ENCODE data around the gene EPHB1.

EPHB1 gene

GRCh38 chr3:134991472-134992010, 196.5 kb downstream of the EPHB1 start:
- Mint-ChIP-seq H3K9me3 (no peaks in the 10 kb centered on the region), H3K36me3 (ENCODE audit: low read depth) (no peaks in the 10 kb centered on the region), H3K27ac (peak overlapping the region in 2 of 3 experiments; percentile 13 to 89), H3K4me1 (peaks cover 28% of the 10 kb centered on the region), H3K27me3 (ENCODE audit: low read depth) (no peaks in the 10 kb centered on the region), H3K4me3 (no peak overlapping the region)
- TF ChIP-seq CTCF (IDR thresholded peaks at IDR 0.05; ENCODE audit: unreplicated experiment in 3 of 3) = no peak

DNA sequence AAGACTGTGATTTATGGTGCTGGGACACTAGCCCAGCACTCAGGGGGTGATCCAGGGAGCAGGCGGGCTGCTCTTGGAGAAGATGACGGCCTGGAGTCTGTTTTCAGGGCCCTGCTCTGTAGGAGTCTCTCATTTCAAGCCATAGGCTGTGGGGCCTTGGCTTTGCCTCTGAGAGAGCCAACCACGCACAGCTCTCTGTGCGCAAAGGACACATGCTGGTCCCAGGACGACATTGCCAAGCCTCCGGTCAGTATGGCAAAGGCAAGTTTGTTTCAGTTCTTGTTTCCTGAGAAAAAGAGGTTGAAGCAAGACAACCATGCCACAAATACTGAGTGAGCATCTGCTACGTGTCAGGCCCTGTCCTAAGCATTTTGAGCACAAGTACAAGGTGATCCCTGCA, 197.1 kb downstream of the EPHB1 start:
- Mint-ChIP-seq H3K4me1 (peaks cover 28% of the 10 kb centered on the region), H3K27ac (peak overlapping the region in 2 of 3 experiments; percentile 29 to 89), H3K27me3 (ENCODE audit: low read depth) (no peaks in the 10 kb centered on the region), H3K36me3 (ENCODE audit: low read depth) (no peaks in the 10 kb centered on the region), H3K9me3 (no peaks in the 10 kb centered on the region), H3K4me3 (no peak overlapping the region)
- TF ChIP-seq CTCF (IDR thresholded peaks at IDR 0.05; ENCODE audit: unreplicated experiment in 3 of 3) = no peak

DNA sequence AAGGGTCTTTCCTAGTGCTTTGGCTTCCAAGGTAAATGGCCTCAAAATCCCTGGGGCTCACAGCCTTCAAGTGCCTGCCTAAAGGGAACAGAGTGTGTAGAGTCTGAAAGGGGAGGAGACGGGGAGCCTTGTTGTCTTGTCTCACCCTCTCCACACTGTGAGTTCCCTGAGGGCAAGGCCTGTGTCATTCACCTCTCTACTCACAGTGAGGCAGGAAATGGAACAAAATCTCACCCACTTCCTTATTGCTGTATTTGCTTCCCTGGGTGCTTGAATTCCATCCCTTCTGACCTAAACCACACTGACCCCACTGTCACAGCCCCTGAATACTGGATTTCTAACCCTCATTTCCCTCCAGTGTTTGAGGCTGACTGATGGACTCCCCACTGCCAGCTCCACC, 197.5 kb downstream of the EPHB1 start:
- H3K27ac Mint-ChIP-seq = peak overlapping the region in 2 of 3 experiments; percentile 88 to 89
- no peak overlapping the region for H3K4me3 Mint-ChIP-seq
- no peaks in the 10 kb centered on the region for H3K27me3 Mint-ChIP-seq (ENCODE audit: low read depth)
- H3K36me3 Mint-ChIP-seq (ENCODE audit: low read depth) = no peaks in the 10 kb centered on the region
- no peaks in the 10 kb centered on the region for H3K9me3 Mint-ChIP-seq
- H3K4me1 Mint-ChIP-seq = peaks cover 28% of the 10 kb centered on the region
- TF ChIP-seq CTCF (IDR thresholded peaks at IDR 0.05; ENCODE audit: unreplicated experiment in 3 of 3) = no peak

GRCh38 chr3:134993011-134993410, 198.0 kb downstream of the EPHB1 start:
- H3K27me3 Mint-ChIP-seq (ENCODE audit: low read depth) = no peaks in the 10 kb centered on the region
- no peaks in the 10 kb centered on the region for H3K36me3 Mint-ChIP-seq (ENCODE audit: low read depth)
- TF ChIP-seq CTCF (IDR thresholded peaks at IDR 0.05; ENCODE audit: unreplicated experiment in 3 of 3) = no peak
- H3K9me3 Mint-ChIP-seq = no peaks in the 10 kb centered on the region
- peaks cover 28% of the 10 kb centered on the region for H3K4me1 Mint-ChIP-seq
- H3K27ac Mint-ChIP-seq = peak overlapping the region in 2 of 3 experiments; percentile 88 to 89
- H3K4me3 Mint-ChIP-seq = no peak overlapping the region

DNA sequence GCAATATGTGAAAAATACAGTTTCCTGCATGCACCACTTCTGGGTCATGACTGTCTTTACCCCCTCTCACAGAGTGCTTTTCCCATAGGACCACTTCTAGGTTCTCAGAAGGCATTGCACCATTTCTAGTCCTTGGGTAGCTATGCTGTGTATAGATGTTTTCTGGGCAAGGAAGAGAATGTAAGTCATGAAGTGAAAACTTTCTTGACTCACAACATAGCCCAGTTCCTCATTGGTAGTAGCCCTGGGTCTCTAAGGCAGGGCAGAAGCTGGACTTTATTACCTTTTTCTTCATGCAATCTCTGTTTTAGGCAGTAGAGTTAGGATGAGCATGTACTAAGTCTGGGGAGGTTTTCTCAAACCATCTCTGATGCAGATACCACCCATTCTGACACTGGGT, 203.1 kb downstream of the EPHB1 start:
- H3K9me3 Mint-ChIP-seq = no peaks in the 10 kb centered on the region
- H3K27ac Mint-ChIP-seq = no peak overlapping the region
- H3K4me3 Mint-ChIP-seq = no peak overlapping the region
- H3K4me1 Mint-ChIP-seq = peaks cover 1% of the 10 kb centered on the region
- TF ChIP-seq CTCF (IDR thresholded peaks at IDR 0.05; ENCODE audit: unreplicated experiment in 3 of 3) = no peak
- no peaks in the 10 kb centered on the region for H3K36me3 Mint-ChIP-seq (ENCODE audit: low read depth)
- H3K27me3 Mint-ChIP-seq (ENCODE audit: low read depth) = peaks cover 7% of the 10 kb centered on the region

GRCh38 chr3:134998855-134999254, 203.8 kb downstream of the EPHB1 start:
- no peak for TF ChIP-seq CTCF (IDR thresholded peaks at IDR 0.05; ENCODE audit: unreplicated experiment in 3 of 3)
- Mint-ChIP-seq H3K9me3 (no peaks in the 10 kb centered on the region), H3K27me3 (ENCODE audit: low read depth) (peaks cover 7% of the 10 kb centered on the region), H3K4me1 (no peaks in the 10 kb centered on the region), H3K36me3 (ENCODE audit: low read depth) (no peaks in the 10 kb centered on the region), H3K27ac (no peak overlapping the region), H3K4me3 (no peak overlapping the region)
